ENCODE results near the gene IGF1R.
A peak's percentile ranks its signal among the peaks of the same experiment; 100 is the strongest.

Gene IGF1R

GRCh38 chr15:98754657-98755022, 106.3 kb downstream of the IGF1R start:
- DNase-seq = no peak

- DNase-seq = no peak
These were observed 106.8 kb downstream of the IGF1R start for GRCh38 chr15:98755138-98755537.

- no peak for DNase-seq
These were observed 107.4 kb downstream of the IGF1R start for GRCh38 chr15:98755781-98756180.

GRCh38 chr15:98758224-98758623, 109.9 kb downstream of the IGF1R start:
- no peak for DNase-seq

- no peak for DNase-seq
These were observed 110.9 kb downstream of the IGF1R start for GRCh38 chr15:98759277-98759676.

GRCh38 chr15:98760112-98760826, 111.9 kb downstream of the IGF1R start:
- peak; percentile 44 for DNase-seq

GRCh38 chr15:98760975-98761374, 112.6 kb downstream of the IGF1R start:
- no peak for DNase-seq

- DNase-seq = peak; percentile 8
These were observed 114.8 kb downstream of the IGF1R start for GRCh38 chr15:98763179-98763578.

GRCh38 chr15:98764291-98764690, 116.0 kb downstream of the IGF1R start:
- DNase-seq = no peak

GRCh38 chr15:98765610-98766009, 117.3 kb downstream of the IGF1R start:
- DNase-seq = no peak

GRCh38 chr15:98767692-98768091, 119.4 kb downstream of the IGF1R start:
- no peak for DNase-seq

- DNase-seq = no peak
These were observed 121.5 kb downstream of the IGF1R start for GRCh38 chr15:98769867-98770266.

GRCh38 chr15:98770984-98771383, 122.6 kb downstream of the IGF1R start:
- DNase-seq = no peak

GRCh38 chr15:98771541-98771940, 123.2 kb downstream of the IGF1R start:
- DNase-seq = no peak

GRCh38 chr15:98772895-98773294, 124.6 kb downstream of the IGF1R start:
- DNase-seq = no peak

GRCh38 chr15:98773616-98774015, 125.3 kb downstream of the IGF1R start:
- DNase-seq = no peak

- no peak for DNase-seq
These were observed 126.6 kb downstream of the IGF1R start for GRCh38 chr15:98774756-98775497.

- no peak for DNase-seq
These were observed 127.3 kb downstream of the IGF1R start for GRCh38 chr15:98775498-98776230.

GRCh38 chr15:98776607-98777281, 128.4 kb downstream of the IGF1R start:
- no peak for DNase-seq

- no peak for DNase-seq
These were observed 129.1 kb downstream of the IGF1R start for GRCh38 chr15:98777426-98777825.

GRCh38 chr15:98778263-98778959, 130.1 kb downstream of the IGF1R start:
- DNase-seq = no peak

- no peak for DNase-seq
These were observed 130.6 kb downstream of the IGF1R start for GRCh38 chr15:98778960-98779359.

Measured in NCI-H2029 (cell line).